ENCODE results near the gene OR51V1.

Gene OR51V1

GRCh38 chr11:5230266-5230665 is 29.8 kb upstream of the OR51V1 start:
- H3K27me3 ChIP-seq (ENCODE audit: insufficient read depth, low read length, poor library complexity), result peaks cover 11% of the 10 kb centered on the region
- no peaks in the 10 kb centered on the region for H4K20me1 ChIP-seq (ENCODE audit: insufficient read depth, low read length)
- no peak overlapping the region for H3K4me2 ChIP-seq (ENCODE audit: insufficient read depth, low read length)
- H3K4me1 ChIP-seq (ENCODE audit: insufficient read depth, low read length), result no peaks in the 10 kb centered on the region
- no peaks in the 10 kb centered on the region for H3K9me3 ChIP-seq (ENCODE audit: insufficient read depth, low read length, severe bottlenecking)
- H2AFZ ChIP-seq (ENCODE audit: low read depth, low read length), result no peak overlapping the region
- no peak for ATAC-seq (ENCODE audit: insufficient read depth, low read depth)
- no peak overlapping the region for H3K9ac ChIP-seq (ENCODE audit: low read depth, low read length)
- TF ChIP-seq EZH2 (IDR thresholded peaks at IDR 0.05; ENCODE audit: borderline replicate concordance, low read depth, low read length, severe bottlenecking) (no peak), CTCF (IDR thresholded peaks at IDR 0.05; ENCODE audit: borderline replicate concordance, extremely low read depth, low read length, poor library complexity, severe bottlenecking) (no peak)
- H3K36me3 ChIP-seq (ENCODE audit: insufficient read depth, low read length), result no peaks in the 10 kb centered on the region
- H3K4me3 ChIP-seq (ENCODE audit: low read depth in 1 of 2, low read length in 2 of 2), result no peak overlapping the region
- no peak for DNase-seq
- H3K27ac ChIP-seq (ENCODE audit: low read length), result no peak overlapping the region
- H3K79me2 ChIP-seq (ENCODE audit: insufficient read depth, low read length), result no peaks in the 10 kb centered on the region

- TF ChIP-seq EZH2 (IDR thresholded peaks at IDR 0.05; ENCODE audit: borderline replicate concordance, low read depth, low read length, severe bottlenecking) (no peak), CTCF (IDR thresholded peaks at IDR 0.05; ENCODE audit: borderline replicate concordance, extremely low read depth, low read length, poor library complexity, severe bottlenecking) (no peak)
- Histone ChIP-seq H3K4me3 (ENCODE audit: low read depth in 1 of 2, low read length in 2 of 2) (no peak overlapping the region), H3K27ac (ENCODE audit: low read length) (no peak overlapping the region), H3K4me1 (ENCODE audit: insufficient read depth, low read length) (no peaks in the 10 kb centered on the region), H3K9me3 (ENCODE audit: insufficient read depth, low read length, severe bottlenecking) (no peaks in the 10 kb centered on the region), H2AFZ (ENCODE audit: low read depth, low read length) (no peak overlapping the region), H3K36me3 (ENCODE audit: insufficient read depth, low read length) (no peaks in the 10 kb centered on the region), H3K27me3 (ENCODE audit: insufficient read depth, low read length, poor library complexity) (peaks cover 11% of the 10 kb centered on the region), H3K9ac (ENCODE audit: low read depth, low read length) (no peak overlapping the region), H3K79me2 (ENCODE audit: insufficient read depth, low read length) (no peaks in the 10 kb centered on the region), H4K20me1 (ENCODE audit: insufficient read depth, low read length) (no peaks in the 10 kb centered on the region), H3K4me2 (ENCODE audit: insufficient read depth, low read length) (no peak overlapping the region)
- ATAC-seq (ENCODE audit: insufficient read depth, low read depth) (no peak), DNase-seq (no peak)
These were observed 29.3 kb upstream of the OR51V1 start for GRCh38 chr11:5229796-5230195.

- Histone ChIP-seq H2AFZ (ENCODE audit: low read depth, low read length) (no peak overlapping the region), H3K4me3 (ENCODE audit: low read depth in 1 of 2, low read length in 2 of 2) (no peak overlapping the region), H3K27me3 (ENCODE audit: insufficient read depth, low read length, poor library complexity) (peaks cover 11% of the 10 kb centered on the region), H3K4me1 (ENCODE audit: insufficient read depth, low read length) (no peaks in the 10 kb centered on the region), H3K79me2 (ENCODE audit: insufficient read depth, low read length) (no peaks in the 10 kb centered on the region), H3K9me3 (ENCODE audit: insufficient read depth, low read length, severe bottlenecking) (no peaks in the 10 kb centered on the region), H4K20me1 (ENCODE audit: insufficient read depth, low read length) (no peaks in the 10 kb centered on the region), H3K9ac (ENCODE audit: low read depth, low read length) (no peak overlapping the region), H3K36me3 (ENCODE audit: insufficient read depth, low read length) (no peaks in the 10 kb centered on the region), H3K27ac (ENCODE audit: low read length) (no peak overlapping the region), H3K4me2 (ENCODE audit: insufficient read depth, low read length) (no peak overlapping the region)
- TF ChIP-seq EZH2 (IDR thresholded peaks at IDR 0.05; ENCODE audit: borderline replicate concordance, low read depth, low read length, severe bottlenecking) (no peak), CTCF (IDR thresholded peaks at IDR 0.05; ENCODE audit: borderline replicate concordance, extremely low read depth, low read length, poor library complexity, severe bottlenecking) (no peak)
- DNase-seq, result no peak
- no peak for ATAC-seq (ENCODE audit: insufficient read depth, low read depth)
These were observed 28.9 kb upstream of the OR51V1 start for GRCh38 chr11:5229356-5229755.

- DNase-seq (no peak), ATAC-seq (ENCODE audit: insufficient read depth, low read depth) (no peak)
- Histone ChIP-seq H3K4me2 (ENCODE audit: insufficient read depth, low read length) (no peak overlapping the region), H3K9me3 (ENCODE audit: insufficient read depth, low read length, severe bottlenecking) (no peaks in the 10 kb centered on the region), H2AFZ (ENCODE audit: low read depth, low read length) (no peak overlapping the region), H3K9ac (ENCODE audit: low read depth, low read length) (no peak overlapping the region), H4K20me1 (ENCODE audit: insufficient read depth, low read length) (no peaks in the 10 kb centered on the region), H3K27me3 (ENCODE audit: insufficient read depth, low read length, poor library complexity) (peaks cover 7% of the 10 kb centered on the region), H3K4me3 (ENCODE audit: low read depth in 1 of 2, low read length in 2 of 2) (no peak overlapping the region), H3K36me3 (ENCODE audit: insufficient read depth, low read length) (no peaks in the 10 kb centered on the region), H3K79me2 (ENCODE audit: insufficient read depth, low read length) (no peaks in the 10 kb centered on the region), H3K27ac (ENCODE audit: low read length) (no peak overlapping the region), H3K4me1 (ENCODE audit: insufficient read depth, low read length) (no peaks in the 10 kb centered on the region)
- TF ChIP-seq CTCF (IDR thresholded peaks at IDR 0.05; ENCODE audit: borderline replicate concordance, extremely low read depth, low read length, poor library complexity, severe bottlenecking) (no peak), EZH2 (IDR thresholded peaks at IDR 0.05; ENCODE audit: borderline replicate concordance, low read depth, low read length, severe bottlenecking) (no peak)
These were observed 27.6 kb upstream of the OR51V1 start for GRCh38 chr11:5228124-5228523.

Data from DND-41 (cell line).